ENCODE data around the gene TTC23.

The TTC23 gene

DNA sequence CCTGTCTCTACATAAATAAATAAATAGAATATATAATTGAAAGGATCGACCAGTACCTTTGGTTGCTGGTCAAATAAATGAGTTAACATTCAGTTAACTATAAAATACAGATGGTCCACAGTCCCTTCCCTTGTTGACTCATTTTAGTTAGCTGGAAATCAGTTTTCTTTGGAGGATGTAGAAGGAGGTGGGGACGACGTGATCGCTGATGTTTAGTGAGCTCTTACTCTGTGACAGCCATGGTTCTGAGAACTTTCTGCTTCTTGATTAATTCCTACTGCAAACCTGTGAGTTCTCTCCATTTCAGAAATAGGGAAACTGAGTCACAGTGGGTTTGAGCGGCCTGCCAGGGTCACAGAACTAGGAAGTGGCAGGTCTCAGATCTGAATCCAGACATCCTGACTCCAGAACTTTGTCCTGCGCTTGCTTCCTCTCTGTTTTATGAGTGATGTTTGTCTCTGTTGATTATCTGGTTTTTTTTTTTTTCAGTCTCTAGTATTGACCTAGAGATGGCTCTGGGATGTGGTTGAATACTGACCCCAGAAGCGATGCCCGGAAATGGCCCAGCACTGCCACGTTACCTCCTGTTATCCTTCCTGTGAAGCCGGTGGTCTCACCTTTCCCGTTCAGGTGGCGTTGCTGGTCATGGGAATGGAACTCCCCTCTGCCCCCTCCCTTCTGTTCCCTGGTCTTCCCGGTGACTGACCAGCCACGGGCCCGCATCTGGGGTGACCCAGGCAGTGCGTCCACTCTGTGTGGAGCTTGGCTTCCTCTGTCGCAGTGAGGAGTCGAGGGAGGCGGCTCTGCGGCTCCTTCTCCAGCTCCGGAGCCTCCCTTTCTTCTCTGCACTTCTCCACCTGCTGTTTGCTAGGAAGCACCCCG is 126.3 kb downstream of the TTC23 start:
- Histone ChIP-seq H3K27me3 (ENCODE audit: insufficient read depth, poor library complexity, severe bottlenecking) (no peaks in the 10 kb centered on the region), H3K27ac (replicated peaks) (no peak overlapping the region), H3K4me3 (replicated peaks; ENCODE audit: insufficient read depth, low read length) (no peak overlapping the region)
- TF ChIP-seq, protein P1, sequence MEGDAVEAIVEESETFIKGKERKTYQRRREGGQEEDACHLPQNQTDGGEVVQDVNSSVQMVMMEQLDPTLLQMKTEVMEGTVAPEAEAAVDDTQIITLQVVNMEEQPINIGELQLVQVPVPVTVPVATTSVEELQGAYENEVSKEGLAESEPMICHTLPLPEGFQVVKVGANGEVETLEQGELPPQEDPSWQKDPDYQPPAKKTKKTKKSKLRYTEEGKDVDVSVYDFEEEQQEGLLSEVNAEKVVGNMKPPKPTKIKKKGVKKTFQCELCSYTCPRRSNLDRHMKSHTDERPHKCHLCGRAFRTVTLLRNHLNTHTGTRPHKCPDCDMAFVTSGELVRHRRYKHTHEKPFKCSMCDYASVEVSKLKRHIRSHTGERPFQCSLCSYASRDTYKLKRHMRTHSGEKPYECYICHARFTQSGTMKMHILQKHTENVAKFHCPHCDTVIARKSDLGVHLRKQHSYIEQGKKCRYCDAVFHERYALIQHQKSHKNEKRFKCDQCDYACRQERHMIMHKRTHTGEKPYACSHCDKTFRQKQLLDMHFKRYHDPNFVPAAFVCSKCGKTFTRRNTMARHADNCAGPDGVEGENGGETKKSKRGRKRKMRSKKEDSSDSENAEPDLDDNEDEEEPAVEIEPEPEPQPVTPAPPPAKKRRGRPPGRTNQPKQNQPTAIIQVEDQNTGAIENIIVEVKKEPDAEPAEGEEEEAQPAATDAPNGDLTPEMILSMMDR (IDR thresholded peaks at IDR 0.05; ENCODE audit: insufficient read depth, low read length), result no peak
- TF ChIP-seq, protein P2, sequence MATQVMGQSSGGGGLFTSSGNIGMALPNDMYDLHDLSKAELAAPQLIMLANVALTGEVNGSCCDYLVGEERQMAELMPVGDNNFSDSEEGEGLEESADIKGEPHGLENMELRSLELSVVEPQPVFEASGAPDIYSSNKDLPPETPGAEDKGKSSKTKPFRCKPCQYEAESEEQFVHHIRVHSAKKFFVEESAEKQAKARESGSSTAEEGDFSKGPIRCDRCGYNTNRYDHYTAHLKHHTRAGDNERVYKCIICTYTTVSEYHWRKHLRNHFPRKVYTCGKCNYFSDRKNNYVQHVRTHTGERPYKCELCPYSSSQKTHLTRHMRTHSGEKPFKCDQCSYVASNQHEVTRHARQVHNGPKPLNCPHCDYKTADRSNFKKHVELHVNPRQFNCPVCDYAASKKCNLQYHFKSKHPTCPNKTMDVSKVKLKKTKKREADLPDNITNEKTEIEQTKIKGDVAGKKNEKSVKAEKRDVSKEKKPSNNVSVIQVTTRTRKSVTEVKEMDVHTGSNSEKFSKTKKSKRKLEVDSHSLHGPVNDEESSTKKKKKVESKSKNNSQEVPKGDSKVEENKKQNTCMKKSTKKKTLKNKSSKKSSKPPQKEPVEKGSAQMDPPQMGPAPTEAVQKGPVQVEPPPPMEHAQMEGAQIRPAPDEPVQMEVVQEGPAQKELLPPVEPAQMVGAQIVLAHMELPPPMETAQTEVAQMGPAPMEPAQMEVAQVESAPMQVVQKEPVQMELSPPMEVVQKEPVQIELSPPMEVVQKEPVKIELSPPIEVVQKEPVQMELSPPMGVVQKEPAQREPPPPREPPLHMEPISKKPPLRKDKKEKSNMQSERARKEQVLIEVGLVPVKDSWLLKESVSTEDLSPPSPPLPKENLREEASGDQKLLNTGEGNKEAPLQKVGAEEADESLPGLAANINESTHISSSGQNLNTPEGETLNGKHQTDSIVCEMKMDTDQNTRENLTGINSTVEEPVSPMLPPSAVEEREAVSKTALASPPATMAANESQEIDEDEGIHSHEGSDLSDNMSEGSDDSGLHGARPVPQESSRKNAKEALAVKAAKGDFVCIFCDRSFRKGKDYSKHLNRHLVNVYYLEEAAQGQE (IDR thresholded peaks at IDR 0.05; ENCODE audit: insufficient replicate concordance, low read depth), result no peak
- no peak for TF ChIP-seq GABPA (IDR thresholded peaks at IDR 0.05; ENCODE audit: low read depth)
- TF ChIP-seq POLR2AphosphoS5 (IDR thresholded peaks at IDR 0.05; ENCODE audit: low read depth), result no peak
- TF ChIP-seq SPI1 (IDR thresholded peaks at IDR 0.05; ENCODE audit: borderline replicate concordance, low read depth), result no peak
- DNase-seq (ENCODE audit: low read depth in 1 of 2, low spot score in 1 of 2), result no peak

DNA sequence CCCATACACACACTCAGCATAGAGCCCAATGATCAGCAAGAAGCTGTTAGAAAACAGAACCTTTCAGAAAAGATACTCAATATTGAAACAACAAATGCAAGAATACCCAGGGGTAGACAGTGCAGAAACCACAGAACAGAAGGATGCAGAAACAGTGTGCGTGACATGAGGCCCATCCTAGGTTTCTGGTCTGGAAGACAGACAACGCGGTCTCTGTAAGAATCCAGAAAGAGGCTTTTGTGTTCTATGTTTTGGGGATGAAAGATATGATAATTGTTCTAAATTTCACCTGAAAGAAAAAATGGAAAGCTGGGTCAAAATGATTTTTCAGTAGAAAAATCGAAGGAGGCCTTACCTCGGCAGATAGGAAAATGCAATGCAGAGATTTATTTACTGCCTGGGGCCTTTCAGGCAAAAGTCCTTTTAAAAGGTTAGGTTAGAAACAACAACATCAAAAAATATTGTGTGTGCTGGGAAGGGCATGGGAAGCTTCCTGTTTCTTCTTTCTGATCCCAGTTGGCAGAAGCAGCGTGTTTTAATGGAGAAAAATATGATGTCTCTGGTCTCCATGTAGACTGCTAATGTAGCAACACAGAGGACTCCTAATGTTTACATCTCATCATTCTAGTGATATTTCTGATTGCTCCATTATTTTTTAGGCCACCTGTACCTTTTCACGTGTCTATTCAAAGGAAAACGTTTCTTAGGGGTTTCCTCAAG is 127.5 kb downstream of the TTC23 start:
- Histone ChIP-seq H3K4me3 (replicated peaks; ENCODE audit: insufficient read depth, low read length) (no peak overlapping the region), H3K27ac (replicated peaks) (no peak overlapping the region), H3K27me3 (ENCODE audit: insufficient read depth, poor library complexity, severe bottlenecking) (no peaks in the 10 kb centered on the region)
- no peak for DNase-seq (ENCODE audit: low read depth in 1 of 2, low spot score in 1 of 2)
- TF ChIP-seq SPI1 (IDR thresholded peaks at IDR 0.05; ENCODE audit: borderline replicate concordance, low read depth) (no peak), POLR2AphosphoS5 (IDR thresholded peaks at IDR 0.05; ENCODE audit: low read depth) (no peak), GABPA (IDR thresholded peaks at IDR 0.05; ENCODE audit: low read depth) (no peak)
- TF ChIP-seq, protein P2 (IDR thresholded peaks at IDR 0.05; ENCODE audit: insufficient replicate concordance, low read depth), result no peak
- TF ChIP-seq, protein P1 (IDR thresholded peaks at IDR 0.05; ENCODE audit: insufficient read depth, low read length), result no peak

DNA sequence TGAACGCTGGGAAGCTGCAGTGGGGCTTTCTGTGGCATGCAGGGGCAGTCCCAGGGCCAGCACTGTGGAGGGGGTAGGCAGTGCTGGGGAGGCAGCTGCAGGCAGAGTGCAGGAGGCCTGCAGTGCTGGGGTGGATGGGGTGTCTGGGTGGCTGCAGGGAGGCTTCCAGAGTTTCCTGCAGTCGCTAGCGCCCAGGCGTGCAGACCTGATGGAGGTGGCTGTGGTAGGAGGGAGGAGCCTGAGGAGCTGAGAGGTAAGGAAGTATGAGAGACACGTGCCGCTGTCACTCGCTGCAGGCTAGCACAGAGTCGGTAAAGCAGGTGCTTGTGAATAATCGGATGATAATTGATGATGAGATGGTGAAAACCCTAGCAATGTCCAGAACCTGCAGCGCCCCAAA is 128.2 kb downstream of the TTC23 start:
- TF ChIP-seq SPI1 (IDR thresholded peaks at IDR 0.05; ENCODE audit: borderline replicate concordance, low read depth) (no peak), POLR2AphosphoS5 (IDR thresholded peaks at IDR 0.05; ENCODE audit: low read depth) (no peak), GABPA (IDR thresholded peaks at IDR 0.05; ENCODE audit: low read depth) (no peak)
- TF ChIP-seq, protein P1 (IDR thresholded peaks at IDR 0.05; ENCODE audit: insufficient read depth, low read length), result no peak
- TF ChIP-seq, protein P2 (IDR thresholded peaks at IDR 0.05; ENCODE audit: insufficient replicate concordance, low read depth), result no peak
- Histone ChIP-seq H3K4me3 (replicated peaks; ENCODE audit: insufficient read depth, low read length) (no peak overlapping the region), H3K27ac (replicated peaks) (no peak overlapping the region), H3K27me3 (ENCODE audit: insufficient read depth, poor library complexity, severe bottlenecking) (no peaks in the 10 kb centered on the region)
- no peak for DNase-seq (ENCODE audit: low read depth in 1 of 2, low spot score in 1 of 2)
